ENCODE results near the gene DOCK11.

- TF ChIP-seq CTCF (IDR thresholded peaks at IDR 0.05) (no peak), POLR2A (IDR thresholded peaks at IDR 0.05) (no peak)
Observed at GRCh38 chrX:118550792-118551191, 55.2 kb downstream of the DOCK11 start.
